ENCODE results near the gene SRR.

Gene SRR

GRCh38 chr17:2346475-2346874 is 42.7 kb downstream of the SRR start:
- no peak for DNase-seq

GRCh38 chr17:2347805-2348685 is 44.3 kb downstream of the SRR start:
- peak; percentile 98 to 99 for DNase-seq

GRCh38 chr17:2351269-2351668 is 47.5 kb downstream of the SRR start:
- DNase-seq = no peak

- DNase-seq = no peak
These were observed 50.6 kb downstream of the SRR start for GRCh38 chr17:2354311-2354710.

GRCh38 chr17:2357237-2357636 is 53.5 kb downstream of the SRR start:
- DNase-seq = no peak

GRCh38 chr17:2357931-2358434 is 54.2 kb downstream of the SRR start:
- DNase-seq = no peak

- DNase-seq = no peak
These were observed 57.4 kb downstream of the SRR start for GRCh38 chr17:2361010-2361760.

- DNase-seq = no peak
These were observed 58.3 kb downstream of the SRR start for GRCh38 chr17:2362016-2362415.

GRCh38 chr17:2362416-2362815 is 58.7 kb downstream of the SRR start:
- DNase-seq = no peak

- no peak for DNase-seq
These were observed 59.1 kb downstream of the SRR start for GRCh38 chr17:2362881-2363280.

GRCh38 chr17:2363318-2363717 is 59.6 kb downstream of the SRR start:
- DNase-seq = no peak

GRCh38 chr17:2363851-2364762 is 60.4 kb downstream of the SRR start:
- DNase-seq = no peak

- no peak for DNase-seq
These were observed 61.0 kb downstream of the SRR start for GRCh38 chr17:2364763-2365116.

GRCh38 chr17:2365132-2365531 is 61.4 kb downstream of the SRR start:
- no peak for DNase-seq

GRCh38 chr17:2366747-2367494 is 63.2 kb downstream of the SRR start:
- no peak for DNase-seq

- DNase-seq = peak in 1 of 2 experiments; percentile 21
These were observed 64.6 kb downstream of the SRR start for GRCh38 chr17:2368359-2368758.

- no peak for DNase-seq
These were observed 65.3 kb downstream of the SRR start for GRCh38 chr17:2369039-2369438.

- peak in 1 of 2 experiments; percentile 32 for DNase-seq
These were observed 65.9 kb downstream of the SRR start for GRCh38 chr17:2369551-2370210.

GRCh38 chr17:2370211-2370589 is 66.5 kb downstream of the SRR start:
- DNase-seq = no peak

GRCh38 chr17:2371183-2372130 is 67.7 kb downstream of the SRR start:
- DNase-seq = no peak
